Astrocyte (in vitro differentiated cells and primary cell): Measurements from ENCODE around the gene NSUN6. TPM values are rescaled to one million over a fixed set of nuclear protein-coding genes. Genes with fewer than 3 reads are reported as not detected.

Experiments
- DNase-seq: peaks from one replicate; pipeline ENCODE4 v3.0.0-alpha.2; 2010; ENCODE audit warnings: low read depth
- FAIRE-seq: peaks from 2 replicates; lab custom pipeline; 2011; peaks lifted over from hg19 to GRCh38; lab: Jason Lieb, UNC
- H2AFZ ChIP-seq: 2 replicates; pipeline ENCODE4 v1.6.0; 2012; ENCODE audit warnings: low read depth, low read length, inconsistent platforms
- H3K27ac ChIP-seq: 2 replicates; pipeline ENCODE4 v1.5.1; 2011; ENCODE audit warnings: low read depth, low read length, inconsistent platforms
- H3K27me3 ChIP-seq: 2 replicates; pipeline ENCODE4 v1.6.0; 2011; ENCODE audit warnings: low read length, inconsistent platforms; ENCODE audit not compliant: insufficient read depth
- H3K36me3 ChIP-seq: 2 replicates; pipeline ENCODE4 v1.5.1; 2011; ENCODE audit warnings: low read length, inconsistent platforms; ENCODE audit not compliant: insufficient read depth
- H3K4me1 ChIP-seq: 2 replicates; pipeline ENCODE4 v1.5.1; 2011; ENCODE audit warnings: low read length, inconsistent platforms; ENCODE audit not compliant: insufficient read depth
- H3K4me2 ChIP-seq: 2 replicates; pipeline ENCODE4 v1.6.0; 2012; ENCODE audit warnings: low read length, inconsistent platforms
- H3K4me3 ChIP-seq: 2 replicates; pipeline ENCODE4 v1.5.1; 2011; ENCODE audit warnings: low read depth, mild to moderate bottlenecking, low read length, inconsistent platforms; ENCODE audit not compliant: insufficient read depth
- H3K79me2 ChIP-seq: 2 replicates; pipeline ENCODE4 v1.6.0; 2012; ENCODE audit warnings: mild to moderate bottlenecking, low read length, inconsistent platforms; ENCODE audit not compliant: insufficient read depth
- H3K9ac ChIP-seq: 2 replicates; pipeline ENCODE4 v1.6.0; 2012; ENCODE audit warnings: mild to moderate bottlenecking, low read length, inconsistent platforms
- H3K9me3 ChIP-seq: 2 replicates; pipeline ENCODE4 v1.5.1; 2012; ENCODE audit warnings: low read depth, mild to moderate bottlenecking, low read length, inconsistent platforms; ENCODE audit not compliant: insufficient read depth
- H4K20me1 ChIP-seq: 2 replicates; pipeline ENCODE4 v1.6.0; 2012; ENCODE audit warnings: low read length, inconsistent platforms; ENCODE audit not compliant: insufficient read depth
- H3K27ac Mint-ChIP-seq: one replicate; pipeline ENCODE4 v1.8.0; 2021; ENCODE audit warnings: mild to moderate bottlenecking, mixed read lengths; ENCODE audit not compliant: unreplicated experiment
- H3K27me3 Mint-ChIP-seq: one replicate; pipeline ENCODE4 v1.8.0; 2021; ENCODE audit warnings: low read depth, mixed read lengths; ENCODE audit not compliant: unreplicated experiment
- H3K36me3 Mint-ChIP-seq: one replicate; pipeline ENCODE4 v1.8.0; 2021; ENCODE audit warnings: low read depth, mixed read lengths; ENCODE audit not compliant: unreplicated experiment
- H3K4me1 Mint-ChIP-seq: one replicate; pipeline ENCODE4 v1.8.0; 2021; ENCODE audit warnings: low read depth, mixed read lengths; ENCODE audit not compliant: unreplicated experiment
- H3K4me3 Mint-ChIP-seq: one replicate; pipeline ENCODE4 v1.8.0; 2021; ENCODE audit warnings: mild to moderate bottlenecking, moderate library complexity, mixed read lengths; ENCODE audit not compliant: unreplicated experiment
- H3K9me3 Mint-ChIP-seq: one replicate; pipeline ENCODE4 v1.8.0; 2021; ENCODE audit warnings: mild to moderate bottlenecking, mixed read lengths; ENCODE audit not compliant: unreplicated experiment
- EZH2 ChIP-seq: IDR thresholded peaks from 2 replicates; pipeline ENCODE4 v1.6.1; 2012; ENCODE audit warnings: mild to moderate bottlenecking, low read length, inconsistent platforms; ENCODE audit not compliant: insufficient read depth
- total RNA-seq: library from RNA; stranded (reverse); gene quantifications from 2 replicates; pipeline ENCODE4 v1.2.1, GENCODE V29; 2021
- TF ChIP-seq, protein P1 (sequence below): IDR thresholded peaks from 2 replicates; pipeline ENCODE4 v1.5.1; 2011; ENCODE audit warnings: low read depth, mild to moderate bottlenecking, inconsistent platforms, low read length, moderate library complexity; ENCODE audit not compliant: insufficient read depth

Gene NSUN6
- total RNA-seq, 1 donor from 2014 or later = 7.3 TPM

DNA sequence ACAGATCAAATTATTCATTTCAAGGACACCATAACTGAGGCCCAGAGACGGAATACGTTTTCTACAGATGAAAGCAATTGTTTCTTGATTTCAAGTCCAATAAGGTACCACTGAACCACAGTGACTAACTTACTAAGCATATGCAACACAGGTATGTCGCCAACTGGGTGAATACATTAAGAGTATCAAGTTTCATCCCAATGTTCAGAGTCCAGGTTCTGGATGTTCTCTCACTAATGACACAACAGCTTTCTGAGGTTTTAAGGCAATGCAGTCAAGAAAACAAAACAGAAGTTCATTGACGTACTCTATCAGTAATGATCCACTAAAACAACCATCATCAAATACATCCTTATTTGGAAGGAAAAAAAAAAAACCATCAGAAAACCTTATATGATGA lies 35.8 kb downstream of the NSUN6 start:
- H3K79me2 ChIP-seq = no peaks in the 10 kb centered on the region
- no peak overlapping the region for H3K27ac Mint-ChIP-seq
- no peak overlapping the region for H3K4me2 ChIP-seq
- H3K36me3 Mint-ChIP-seq = peaks cover 1% of the 10 kb centered on the region
- no peak overlapping the region for H2AFZ ChIP-seq
- H4K20me1 ChIP-seq = no peaks in the 10 kb centered on the region
- no peak for DNase-seq
- H3K9me3 Mint-ChIP-seq = peaks cover 2% of the 10 kb centered on the region
- H3K4me1 Mint-ChIP-seq = peaks cover 6% of the 10 kb centered on the region
- H3K27ac ChIP-seq = no peak overlapping the region
- no peak overlapping the region for H3K9ac ChIP-seq
- no peaks in the 10 kb centered on the region for H3K27me3 Mint-ChIP-seq
- no peak overlapping the region for H3K4me3 Mint-ChIP-seq
- H3K4me3 ChIP-seq = no peak overlapping the region
- peaks cover under 1% of the 10 kb centered on the region for H3K36me3 ChIP-seq
- H3K27me3 ChIP-seq = no peaks in the 10 kb centered on the region
- H3K9me3 ChIP-seq = no peaks in the 10 kb centered on the region
- FAIRE-seq = peak; percentile 26
- TF ChIP-seq, protein P1, sequence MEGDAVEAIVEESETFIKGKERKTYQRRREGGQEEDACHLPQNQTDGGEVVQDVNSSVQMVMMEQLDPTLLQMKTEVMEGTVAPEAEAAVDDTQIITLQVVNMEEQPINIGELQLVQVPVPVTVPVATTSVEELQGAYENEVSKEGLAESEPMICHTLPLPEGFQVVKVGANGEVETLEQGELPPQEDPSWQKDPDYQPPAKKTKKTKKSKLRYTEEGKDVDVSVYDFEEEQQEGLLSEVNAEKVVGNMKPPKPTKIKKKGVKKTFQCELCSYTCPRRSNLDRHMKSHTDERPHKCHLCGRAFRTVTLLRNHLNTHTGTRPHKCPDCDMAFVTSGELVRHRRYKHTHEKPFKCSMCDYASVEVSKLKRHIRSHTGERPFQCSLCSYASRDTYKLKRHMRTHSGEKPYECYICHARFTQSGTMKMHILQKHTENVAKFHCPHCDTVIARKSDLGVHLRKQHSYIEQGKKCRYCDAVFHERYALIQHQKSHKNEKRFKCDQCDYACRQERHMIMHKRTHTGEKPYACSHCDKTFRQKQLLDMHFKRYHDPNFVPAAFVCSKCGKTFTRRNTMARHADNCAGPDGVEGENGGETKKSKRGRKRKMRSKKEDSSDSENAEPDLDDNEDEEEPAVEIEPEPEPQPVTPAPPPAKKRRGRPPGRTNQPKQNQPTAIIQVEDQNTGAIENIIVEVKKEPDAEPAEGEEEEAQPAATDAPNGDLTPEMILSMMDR = no peak
- no peak for TF ChIP-seq EZH2
- peaks cover 7% of the 10 kb centered on the region for H3K4me1 ChIP-seq

DNA sequence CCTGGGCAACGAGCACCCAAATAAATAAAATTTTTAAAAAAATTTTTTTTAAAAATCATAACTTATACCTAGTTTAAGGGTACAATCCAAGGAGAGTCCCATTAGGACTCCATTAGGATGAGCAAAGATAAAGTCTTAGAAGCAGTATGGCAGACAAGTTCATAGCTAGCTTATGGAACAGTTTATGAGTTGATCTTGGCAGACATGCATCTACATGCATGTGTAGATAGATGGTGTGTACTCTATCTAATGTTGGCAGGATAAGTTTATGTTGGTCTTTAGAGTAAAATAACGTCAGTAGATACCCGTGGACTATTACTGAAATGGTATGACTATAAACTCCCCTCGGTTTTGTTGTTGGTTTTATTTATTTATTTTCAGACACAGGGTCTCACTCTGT lies 40.2 kb downstream of the NSUN6 start:
- Mint-ChIP-seq H3K27ac (no peak overlapping the region), H3K9me3 (peaks cover 2% of the 10 kb centered on the region), H3K4me1 (peaks cover 16% of the 10 kb centered on the region), H3K27me3 (no peaks in the 10 kb centered on the region), H3K4me3 (no peak overlapping the region), H3K36me3 (no peaks in the 10 kb centered on the region)
- no peak for DNase-seq
- Histone ChIP-seq H4K20me1 (no peaks in the 10 kb centered on the region), H3K4me2 (no peak overlapping the region), H3K9ac (no peak overlapping the region), H3K79me2 (no peaks in the 10 kb centered on the region), H3K4me3 (no peak overlapping the region), H3K36me3 (no peaks in the 10 kb centered on the region), H3K27ac (peak overlapping the region; percentile 72), H2AFZ (no peak overlapping the region), H3K9me3 (no peaks in the 10 kb centered on the region), H3K27me3 (no peaks in the 10 kb centered on the region), H3K4me1 (peaks cover 36% of the 10 kb centered on the region)
- no peak for FAIRE-seq
- TF ChIP-seq, protein P1 = no peak
- TF ChIP-seq EZH2 = no peak

DNA sequence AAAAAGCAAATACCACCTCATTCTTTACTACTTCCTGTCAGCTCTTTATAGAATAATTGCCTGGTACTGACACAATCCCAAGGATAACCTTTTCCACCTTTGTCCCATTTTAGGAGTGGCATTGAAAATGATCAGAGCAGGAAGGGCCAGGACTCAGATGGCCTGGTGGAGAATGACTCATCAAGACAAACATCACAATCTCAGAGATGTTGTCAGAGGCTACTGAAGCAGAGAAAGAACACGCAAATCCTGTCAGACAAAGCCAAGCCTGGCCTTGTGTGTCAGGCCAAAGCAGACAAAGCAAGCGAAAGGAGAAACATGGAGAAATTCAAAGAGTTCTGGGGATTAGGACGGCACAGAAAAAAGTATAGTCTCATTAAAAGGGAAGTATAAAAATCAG lies 40.9 kb downstream of the NSUN6 start:
- H3K4me3 Mint-ChIP-seq = peak overlapping the region; percentile 47
- FAIRE-seq = peak; percentile 80
- Histone ChIP-seq H3K27ac (peak overlapping the region; percentile 72), H2AFZ (peak overlapping the region; percentile 76), H3K79me2 (no peaks in the 10 kb centered on the region), H3K4me2 (peak overlapping the region; percentile 4), H3K4me1 (peaks cover 39% of the 10 kb centered on the region), H3K4me3 (no peak overlapping the region), H3K9me3 (no peaks in the 10 kb centered on the region), H3K36me3 (no peaks in the 10 kb centered on the region), H3K9ac (peak overlapping the region; percentile 64), H4K20me1 (no peaks in the 10 kb centered on the region), H3K27me3 (no peaks in the 10 kb centered on the region)
- TF ChIP-seq, protein P1 = no peak
- TF ChIP-seq EZH2 = no peak
- peaks cover 22% of the 10 kb centered on the region for H3K4me1 Mint-ChIP-seq
- H3K27ac Mint-ChIP-seq = peak overlapping the region; percentile 75
- peak; percentile 86 for DNase-seq
- peaks cover 2% of the 10 kb centered on the region for H3K9me3 Mint-ChIP-seq
- no peaks in the 10 kb centered on the region for H3K27me3 Mint-ChIP-seq
- H3K36me3 Mint-ChIP-seq = no peaks in the 10 kb centered on the region
